SU-DHL-6 (cell line): ENCODE measurements around the gene GPAT2.
"Not testable (repeated sequence)": the region's sequence is repeated elsewhere in the genome, so short reads cannot be mapped to it uniquely, and the experiment has no call there.

Experiments
- EZH2phosphoT487 ChIP-seq: fragments of 200-600 bp; sonication (generic), shearing (Covaris generic); conservative IDR thresholded peaks from 2 replicates; pipeline ENCODE4 v1.6.1; 2018; ENCODE audit warnings: mild to moderate bottlenecking, antibody characterized with exemption, low read length, moderate library complexity, mixed read lengths
- TF ChIP-seq, protein P1 (sequence below): fragments of 200-600 bp; sonication (generic); IDR thresholded peaks from one replicate; pipeline ENCODE4 v1.5.1; 2017; ENCODE audit warnings: antibody characterized with exemption, mild to moderate bottlenecking, low read length, moderate library complexity; ENCODE audit not compliant: insufficient read depth, poor library complexity, severe bottlenecking

- TF ChIP-seq, protein P1, sequence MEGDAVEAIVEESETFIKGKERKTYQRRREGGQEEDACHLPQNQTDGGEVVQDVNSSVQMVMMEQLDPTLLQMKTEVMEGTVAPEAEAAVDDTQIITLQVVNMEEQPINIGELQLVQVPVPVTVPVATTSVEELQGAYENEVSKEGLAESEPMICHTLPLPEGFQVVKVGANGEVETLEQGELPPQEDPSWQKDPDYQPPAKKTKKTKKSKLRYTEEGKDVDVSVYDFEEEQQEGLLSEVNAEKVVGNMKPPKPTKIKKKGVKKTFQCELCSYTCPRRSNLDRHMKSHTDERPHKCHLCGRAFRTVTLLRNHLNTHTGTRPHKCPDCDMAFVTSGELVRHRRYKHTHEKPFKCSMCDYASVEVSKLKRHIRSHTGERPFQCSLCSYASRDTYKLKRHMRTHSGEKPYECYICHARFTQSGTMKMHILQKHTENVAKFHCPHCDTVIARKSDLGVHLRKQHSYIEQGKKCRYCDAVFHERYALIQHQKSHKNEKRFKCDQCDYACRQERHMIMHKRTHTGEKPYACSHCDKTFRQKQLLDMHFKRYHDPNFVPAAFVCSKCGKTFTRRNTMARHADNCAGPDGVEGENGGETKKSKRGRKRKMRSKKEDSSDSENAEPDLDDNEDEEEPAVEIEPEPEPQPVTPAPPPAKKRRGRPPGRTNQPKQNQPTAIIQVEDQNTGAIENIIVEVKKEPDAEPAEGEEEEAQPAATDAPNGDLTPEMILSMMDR: not testable (repeated sequence)
- not testable (repeated sequence) for TF ChIP-seq EZH2phosphoT487
Measured at GRCh38 chr2:95991351-95992094, 43.2 kb downstream of the GPAT2 start, which contains the start of gene ANKRD36C.
